A549 (cell line): Measurements from ENCODE around the gene WNT5B.

Experiments
- CBX2 ChIP-seq: fragments of 200-600 bp; sonication (generic); IDR thresholded peaks from 2 replicates; pipeline ENCODE4 v1.6.1; 2016; ENCODE audit warnings: low read depth, mild to moderate bottlenecking, borderline replicate concordance
- CTCF ChIP-seq: fragments of >200 bp; sonication (Bioruptor Twin); formaldehyde crosslinking; IDR thresholded peaks from 3 replicates; pipeline ENCODE4 v1.5.1; 2016
- EP300 ChIP-seq, 2 experiments: fragments of >200 bp; sonication (Bioruptor Twin); formaldehyde crosslinking; IDR thresholded peaks; 2 replicates in 1 of 2; 3 replicates in 1 of 2; pipeline ENCODE4 v1.6.1; 2016 to 2017
- ESRRA ChIP-seq: fragments of 150-350 bp; IDR thresholded peaks from 2 replicates; pipeline ENCODE4 v1.6.1; 2014; ENCODE audit warnings: mild to moderate bottlenecking, low read length, borderline replicate concordance
- HMGXB4 ChIP-seq: fragments of 250-450 bp; sonication (Bioruptor Pico); IDR thresholded peaks from 2 replicates; pipeline ENCODE4 v1.5.0; 2021; ENCODE audit warnings: mild to moderate bottlenecking, moderate library complexity, borderline replicate concordance
- HOXB13 ChIP-seq: fragments of 250-450 bp; sonication (Bioruptor Pico); IDR thresholded peaks from 2 replicates; pipeline ENCODE4 v1.5.0; 2020; ENCODE audit warnings: low read depth, mild to moderate bottlenecking, moderate library complexity
- JUN ChIP-seq, 2 experiments: fragments of >200 bp; sonication (Bioruptor Twin); formaldehyde crosslinking; IDR thresholded peaks; 2 replicates in 1 of 2; 3 replicates in 1 of 2; pipeline ENCODE4 v1.6.1; 2016 to 2017
- KDM1A ChIP-seq: fragments of 200-600 bp; sonication (generic); IDR thresholded peaks from 2 replicates; pipeline ENCODE4 v1.6.1; 2016; ENCODE audit warnings: low read depth, mild to moderate bottlenecking
- MAX ChIP-seq: IDR thresholded peaks from 2 replicates; pipeline ENCODE4 v1.6.1; 2012
- NPAS2 ChIP-seq: fragments of 250-450 bp; sonication (Bioruptor Pico); IDR thresholded peaks from 2 replicates; pipeline ENCODE4 v1.8.0; 2022; ENCODE audit warnings: mild to moderate bottlenecking, moderate library complexity, borderline replicate concordance
- POLR2A ChIP-seq: IDR thresholded peaks from 2 replicates; pipeline ENCODE4 v1.6.1; 2012; ENCODE audit warnings: mild to moderate bottlenecking, low read length
- RAD21 ChIP-seq, 2 experiments: fragments of >200 bp in 1 of 2; sonication (Bioruptor Twin) in 1 of 2; formaldehyde crosslinking in 1 of 2; IDR thresholded peaks in 1 of 2; conservative IDR thresholded peaks in 1 of 2; 2 replicates in 1 of 2; 3 replicates in 1 of 2; pipeline ENCODE4 v1.6.1; 2012 to 2018; ENCODE audit warnings: inconsistent platforms in 1 of 2
- REST ChIP-seq: fragments of 200-600 bp; sonication (generic); IDR thresholded peaks from 2 replicates; pipeline ENCODE4 v1.6.1; 2016; ENCODE audit warnings: antibody characterized with exemption, mild to moderate bottlenecking, moderate library complexity
- USF2 ChIP-seq: fragments of 450-650 bp; IDR thresholded peaks from 2 replicates; pipeline ENCODE4 v1.6.1; 2014; ENCODE audit warnings: antibody characterized with exemption

GRCh38 chr12:1587927-1588574 is 41.0 kb upstream of the WNT5B start:
- no peak for TF ChIP-seq RAD21 (conservative IDR thresholded peaks at IDR 0.05 in 1 of 2, IDR thresholded peaks at IDR 0.05 in 1 of 2)
- TF ChIP-seq KDM1A: no peak
- no peak for TF ChIP-seq CTCF
- TF ChIP-seq POLR2A: no peak
- no peak for TF ChIP-seq JUN (IDR thresholded peaks at IDR 0.05)
- no peak for TF ChIP-seq MAX
- no peak for TF ChIP-seq ESRRA
- no peak for TF ChIP-seq USF2
- no peak for TF ChIP-seq REST
- no peak for TF ChIP-seq EP300 (IDR thresholded peaks at IDR 0.05)
- TF ChIP-seq HOXB13 (CRISPR knock-in tag): no peak
- TF ChIP-seq NPAS2 (CRISPR knock-in tag): no peak
- no peak for TF ChIP-seq CBX2
- no peak for TF ChIP-seq HMGXB4 (CRISPR knock-in tag)
